ENCODE results near the gene MB21D2.
"Not testable (repeated sequence)": the region's sequence is repeated elsewhere in the genome, so short reads cannot be mapped to it uniquely, and the experiment has no call there.

The MB21D2 gene

GRCh38 chr3:192917404-192918274, at the start of gene MB21D2:
TSS of gene MB21D2 (minus strand) at chr3:192917856. CDS start at chr3:192917840, 16 bp downstream.
- DNase-seq = peak; percentile 86

- DNase-seq = not testable (repeated sequence)
Measured at GRCh38 chr3:192964959-192965719, 47.5 kb upstream of the MB21D2 start.

GRCh38 chr3:192959773-192960172, 42.1 kb upstream of the MB21D2 start:
- no peak for DNase-seq

- no peak for DNase-seq
Measured at GRCh38 chr3:192958219-192958872, 40.7 kb upstream of the MB21D2 start.

GRCh38 chr3:192957441-192958021, 39.9 kb upstream of the MB21D2 start:
- no peak for DNase-seq

- no peak for DNase-seq
Measured at GRCh38 chr3:192953926-192954325, 36.3 kb upstream of the MB21D2 start.

GRCh38 chr3:192947421-192947820, 29.8 kb upstream of the MB21D2 start:
- DNase-seq = no peak

GRCh38 chr3:192943393-192943792, 25.7 kb upstream of the MB21D2 start:
- no peak for DNase-seq

- DNase-seq = no peak
Measured at GRCh38 chr3:192942625-192943024, 25.0 kb upstream of the MB21D2 start.

GRCh38 chr3:192940129-192940528, 22.5 kb upstream of the MB21D2 start:
- DNase-seq = no peak

GRCh38 chr3:192935441-192935840, 17.8 kb upstream of the MB21D2 start:
- DNase-seq = no peak

- DNase-seq = no peak
Measured at GRCh38 chr3:192933779-192934460, 16.3 kb upstream of the MB21D2 start.

GRCh38 chr3:192933259-192933658, 15.6 kb upstream of the MB21D2 start:
- no peak for DNase-seq

GRCh38 chr3:192931825-192932224, 14.2 kb upstream of the MB21D2 start:
- DNase-seq = no peak

- DNase-seq = no peak
Measured at GRCh38 chr3:192930577-192930976, 12.9 kb upstream of the MB21D2 start.

- DNase-seq = no peak
Measured at GRCh38 chr3:192929755-192930547, 12.3 kb upstream of the MB21D2 start.

GRCh38 chr3:192929146-192929545, 11.5 kb upstream of the MB21D2 start:
- no peak for DNase-seq

- no peak for DNase-seq
Measured at GRCh38 chr3:192928720-192929119, 11.1 kb upstream of the MB21D2 start.

- DNase-seq = no peak
Measured at GRCh38 chr3:192928016-192928415, 10.4 kb upstream of the MB21D2 start.

- no peak for DNase-seq
Measured at GRCh38 chr3:192927016-192927415, 9.4 kb upstream of the MB21D2 start.

- no peak for DNase-seq
Measured at GRCh38 chr3:192923731-192924130, 6.1 kb upstream of the MB21D2 start.

- no peak for DNase-seq
Measured at GRCh38 chr3:192921793-192922192, 4.1 kb upstream of the MB21D2 start.
